GM21381 (cell line): Measurements from ENCODE around the gene BEST1.
"Not testable (repeated sequence)": the region's sequence is repeated elsewhere in the genome, so short reads cannot be mapped to it uniquely, and the experiment has no call there.

ENCODE experiments used
- ATAC-seq: cut with Tn5 transposase; IDR thresholded peaks from one replicate; pipeline ENCODE4 v1.9.1; 2021; ENCODE audit warnings: mild to moderate bottlenecking, moderate library complexity; ENCODE audit not compliant: unreplicated experiment

BEST1 gene

DNA sequence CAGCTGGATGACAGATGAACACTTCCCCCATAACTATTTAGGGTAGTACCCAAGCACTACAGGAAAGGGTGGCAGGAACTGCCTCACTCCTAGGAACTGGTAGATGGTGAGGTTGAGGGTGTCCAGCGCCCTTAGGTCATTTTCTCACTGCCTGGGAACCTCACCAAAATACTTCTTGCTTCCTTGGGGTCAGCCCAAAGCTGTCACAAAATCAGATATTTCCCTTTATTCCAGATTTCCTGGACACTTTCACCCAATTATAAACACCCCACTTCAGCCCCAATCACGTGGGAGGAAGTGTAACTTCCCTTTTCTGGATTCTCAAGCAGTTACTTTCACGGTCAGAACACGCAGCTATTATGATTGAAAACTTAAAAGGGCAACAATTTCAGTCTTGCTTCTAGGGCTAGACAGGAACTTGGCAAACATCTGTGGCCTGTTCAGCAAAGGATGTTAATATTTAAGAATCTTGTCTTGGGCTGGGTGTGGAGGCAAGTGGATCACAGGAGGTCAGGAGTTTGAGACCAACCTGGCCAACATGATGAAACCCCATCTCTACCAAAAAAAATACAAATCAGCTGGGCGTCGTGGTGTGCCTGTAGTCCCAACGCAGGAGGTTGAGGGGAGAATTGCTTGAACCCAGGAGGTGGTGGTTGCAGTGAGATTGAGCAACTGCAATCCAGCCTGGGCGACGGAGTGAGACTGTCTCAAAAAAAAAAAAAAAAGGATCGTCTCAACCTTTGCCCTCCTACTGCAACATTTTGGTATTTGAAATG lies 13.3 kb downstream of the BEST1 start:
- ATAC-seq: no peak

DNA sequence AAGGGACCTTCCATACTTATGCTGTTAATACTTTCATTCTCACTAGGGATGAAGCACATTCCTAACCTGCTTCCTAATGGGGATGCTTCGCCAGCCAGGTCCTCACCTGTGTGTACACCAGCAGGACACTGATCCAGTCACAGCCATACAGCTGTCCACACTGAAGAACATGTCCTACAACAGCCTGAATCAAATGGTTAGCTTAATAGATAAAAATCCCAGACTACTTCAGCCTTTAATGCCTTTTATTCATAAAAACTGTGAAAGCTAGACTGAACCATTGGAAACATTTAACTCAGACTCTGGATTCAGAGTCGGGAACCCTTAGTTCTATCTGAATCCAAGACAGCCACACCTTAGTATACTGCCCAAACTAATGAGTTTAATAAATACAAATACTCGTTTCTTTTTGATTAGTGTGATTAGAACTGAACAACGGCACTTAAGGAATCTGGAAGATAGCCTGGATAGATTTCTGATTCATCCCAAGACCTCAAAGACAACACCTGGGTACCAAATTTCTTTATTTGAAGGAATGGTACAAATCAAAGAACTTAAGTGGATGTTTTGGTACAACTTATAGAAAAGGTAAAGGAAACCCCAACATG lies 14.0 kb downstream of the BEST1 start:
- ATAC-seq: no peak

- not testable (repeated sequence) for ATAC-seq
Observed at GRCh38 chr11:61964666-61965271, 14.6 kb downstream of the BEST1 start.

GRCh38 chr11:61966734-61967115 lies 16.6 kb downstream of the BEST1 start:
- no peak for ATAC-seq

DNA sequence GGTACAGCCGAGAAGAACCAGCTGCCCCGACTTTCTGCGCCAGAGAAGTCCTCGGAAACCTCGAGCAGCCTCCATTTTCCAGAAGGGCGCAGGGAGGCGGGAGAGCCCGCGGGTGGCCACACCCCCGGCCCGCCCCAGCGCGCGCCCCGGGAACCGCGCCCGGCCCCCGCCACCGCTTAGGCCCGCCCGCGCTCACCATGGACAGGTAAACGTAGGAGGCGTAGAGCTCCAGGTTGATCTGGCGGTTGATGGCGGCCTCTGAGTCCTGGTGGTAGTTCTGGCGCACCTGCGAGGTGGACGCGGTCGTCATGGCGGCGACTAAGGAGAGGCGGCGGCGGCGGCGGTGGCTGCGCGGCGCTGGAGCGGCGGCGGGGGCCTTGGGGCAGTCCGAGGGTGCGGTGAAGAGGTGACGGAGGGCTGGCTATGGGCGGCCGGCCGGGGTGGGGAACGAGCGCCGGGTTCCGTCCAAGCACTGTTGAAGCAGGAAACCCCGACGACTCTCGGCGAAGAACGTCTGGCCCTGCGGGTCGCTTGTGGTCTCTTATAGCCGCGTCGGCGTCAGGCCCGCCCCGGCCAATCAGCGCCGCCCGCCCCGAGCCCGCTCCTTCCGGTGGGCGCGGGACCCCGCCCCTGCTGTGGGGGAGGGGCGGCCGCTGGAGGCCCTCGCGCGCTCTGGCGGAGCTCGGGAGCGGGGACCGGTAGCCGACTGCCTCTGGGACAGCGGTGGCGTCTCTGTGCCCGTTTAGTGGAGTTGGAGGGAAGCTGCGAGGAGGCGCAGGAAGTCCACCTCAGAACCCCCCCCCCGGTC lies 17.2 kb downstream of the BEST1 start, which contains the start of gene FTH1:
FTH1 (minus strand) TSS at position 519 of the 808 bp plus-strand sequence; CDS start at position 310, 209 bp downstream.
- ATAC-seq: peak; percentile 51

- ATAC-seq: peak; percentile 19
Observed at GRCh38 chr11:61967924-61968757, 18.0 kb downstream of the BEST1 start.

DNA sequence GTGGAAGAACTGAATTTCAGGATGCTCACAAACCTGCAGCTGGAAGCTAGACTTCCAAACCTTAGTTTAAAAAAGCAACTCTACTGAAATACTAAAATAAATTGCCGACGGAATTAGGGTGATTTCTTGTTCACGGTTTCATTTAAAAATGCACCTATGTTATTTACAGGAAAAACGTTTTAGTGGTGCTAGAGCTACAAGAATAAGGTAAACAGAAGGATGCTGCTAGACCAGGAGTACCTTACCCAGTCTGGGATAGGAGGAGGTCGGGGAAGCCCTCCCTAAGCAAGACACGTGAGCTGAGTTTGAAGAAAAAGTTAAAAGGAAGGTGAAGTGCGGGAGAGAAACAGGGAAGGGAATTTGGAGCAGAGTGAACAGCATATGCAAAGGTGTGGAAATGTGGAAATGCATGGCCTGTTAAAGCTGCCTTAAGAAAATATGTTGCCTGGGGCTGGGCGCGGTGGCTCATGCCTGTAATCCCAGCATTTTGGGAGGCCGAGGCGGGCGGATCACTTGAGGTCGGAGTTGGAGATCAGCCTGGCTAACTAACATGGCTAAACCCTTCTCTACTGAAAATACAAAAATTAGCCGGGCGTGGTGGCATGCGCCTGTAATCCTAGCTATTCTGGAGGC lies 18.7 kb downstream of the BEST1 start:
- ATAC-seq: no peak

DNA sequence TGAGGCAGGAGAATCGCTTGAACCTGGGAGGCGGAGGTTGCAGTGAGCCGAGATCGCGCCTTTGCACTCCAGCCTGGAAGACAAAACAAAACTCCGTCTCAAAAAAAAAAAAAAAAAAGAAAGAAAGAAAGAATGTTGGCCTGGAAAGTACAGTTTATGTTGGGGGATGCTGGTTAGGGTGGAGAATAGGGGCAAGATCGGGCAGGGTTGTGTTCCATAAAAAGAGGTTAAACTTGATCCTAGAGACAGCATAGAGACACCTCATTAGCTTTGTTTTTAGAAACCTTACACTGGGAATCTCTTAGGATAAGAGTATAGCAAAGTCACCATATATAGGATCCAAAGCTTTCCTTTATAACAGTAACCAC lies 19.2 kb downstream of the BEST1 start:
- ATAC-seq: no peak

DNA sequence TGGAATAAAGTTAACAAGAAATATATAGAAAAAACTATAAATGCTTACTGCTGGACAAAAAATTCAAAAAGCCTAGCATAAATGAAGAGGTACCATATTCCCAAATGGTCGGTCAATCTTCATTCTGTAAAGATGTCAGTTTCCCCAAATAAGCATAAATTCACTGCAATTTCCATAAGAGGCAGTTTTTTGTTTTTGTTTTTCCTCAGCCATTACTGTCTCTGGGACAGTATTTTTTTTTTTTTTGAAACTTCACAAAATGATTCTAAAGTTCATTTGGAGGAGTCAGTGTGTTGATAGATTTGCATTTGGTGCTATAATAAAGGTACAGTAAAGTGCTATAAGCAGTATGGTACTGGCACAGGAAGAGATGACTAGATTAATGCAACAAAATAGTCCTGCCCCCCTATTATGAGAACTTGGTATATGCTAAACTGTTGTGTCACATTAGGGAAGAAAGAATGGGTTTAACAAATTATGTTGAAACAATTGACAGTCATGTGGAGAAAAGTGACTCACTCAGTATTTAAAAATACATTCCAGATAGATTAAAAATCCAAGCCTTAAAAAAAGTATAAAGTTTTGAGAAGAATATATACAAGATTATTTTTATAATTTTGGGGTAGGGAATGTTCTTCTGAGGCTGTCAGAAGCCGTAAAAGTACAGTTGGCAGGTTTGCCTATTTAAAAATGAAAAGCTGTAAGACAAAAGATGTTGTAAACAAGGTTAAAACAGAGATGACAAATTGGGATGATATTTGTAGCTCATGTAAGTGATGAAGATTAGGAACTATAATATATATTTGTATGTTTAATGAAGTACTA lies 19.9 kb downstream of the BEST1 start:
- ATAC-seq: no peak

DNA sequence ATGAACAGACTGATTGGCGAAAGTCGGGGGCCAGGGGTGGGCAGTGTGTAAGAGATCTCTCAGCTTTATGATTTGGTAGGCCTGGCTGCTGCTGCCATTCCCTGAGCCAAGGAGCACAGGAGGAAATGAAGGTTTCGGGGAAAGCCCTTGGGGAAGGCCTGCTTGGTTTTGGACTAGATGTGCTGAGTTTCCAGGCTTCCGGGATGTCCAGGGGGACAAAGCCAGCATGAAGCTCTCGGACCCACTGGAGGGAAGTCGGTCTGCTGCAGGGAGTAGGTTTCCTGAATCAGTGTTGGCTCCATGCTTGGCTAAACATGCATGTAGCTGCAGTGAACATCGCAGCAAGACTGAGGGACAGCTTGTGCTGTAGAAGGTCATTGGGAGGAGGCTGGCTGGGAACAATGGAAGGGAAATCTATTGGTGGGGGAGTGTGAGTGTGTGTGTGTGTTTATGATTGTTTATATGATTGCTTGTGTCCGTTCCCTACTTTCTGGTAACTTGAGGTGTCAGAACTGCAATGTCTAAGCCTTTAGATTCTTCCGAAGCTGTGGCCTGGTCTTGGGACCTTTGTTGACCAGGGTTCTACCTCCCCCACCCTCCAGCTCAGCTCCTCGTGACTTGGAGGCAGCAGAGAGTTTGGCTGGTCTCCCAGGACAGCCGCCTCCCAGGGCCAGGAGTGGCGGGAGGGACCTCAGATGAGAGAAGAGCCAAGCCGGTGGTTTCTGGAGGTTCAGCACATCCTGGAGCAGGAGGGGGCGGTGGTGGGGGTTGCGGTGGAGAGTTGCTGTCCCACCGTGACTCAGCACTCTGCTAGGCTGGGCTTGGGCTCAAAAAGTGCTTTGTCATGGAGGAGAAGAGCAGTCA lies 21.3 kb downstream of the BEST1 start:
- no peak for ATAC-seq

DNA sequence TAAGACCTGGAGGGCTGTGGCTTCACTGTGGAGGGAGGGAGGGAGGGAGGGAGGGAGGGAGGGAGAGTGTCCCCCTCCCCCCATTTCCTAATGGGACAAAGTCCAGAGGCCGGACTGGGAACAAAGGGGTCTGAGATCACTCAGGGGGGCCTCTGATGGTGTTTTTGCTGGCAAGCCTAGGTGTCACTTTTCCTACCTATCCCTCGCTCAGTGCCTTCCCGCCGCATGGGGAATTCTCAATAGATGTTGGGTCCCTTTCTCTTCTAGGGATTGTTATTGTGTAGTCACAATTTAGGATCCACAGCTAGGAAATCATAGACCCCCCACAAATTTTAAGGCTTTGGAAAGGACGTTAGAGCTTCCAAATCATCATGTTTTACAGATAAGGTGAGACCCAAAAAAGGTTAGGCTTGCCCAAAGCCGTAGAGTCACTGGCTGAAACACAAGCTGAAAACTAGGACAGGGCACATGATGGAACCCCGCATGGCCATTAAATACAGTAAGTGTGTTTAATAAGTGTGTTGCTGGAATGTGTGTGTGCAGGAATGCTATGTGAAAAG lies 22.0 kb downstream of the BEST1 start:
- no peak for ATAC-seq

- no peak for ATAC-seq
Observed at GRCh38 chr11:61972672-61973475, 22.7 kb downstream of the BEST1 start.

DNA sequence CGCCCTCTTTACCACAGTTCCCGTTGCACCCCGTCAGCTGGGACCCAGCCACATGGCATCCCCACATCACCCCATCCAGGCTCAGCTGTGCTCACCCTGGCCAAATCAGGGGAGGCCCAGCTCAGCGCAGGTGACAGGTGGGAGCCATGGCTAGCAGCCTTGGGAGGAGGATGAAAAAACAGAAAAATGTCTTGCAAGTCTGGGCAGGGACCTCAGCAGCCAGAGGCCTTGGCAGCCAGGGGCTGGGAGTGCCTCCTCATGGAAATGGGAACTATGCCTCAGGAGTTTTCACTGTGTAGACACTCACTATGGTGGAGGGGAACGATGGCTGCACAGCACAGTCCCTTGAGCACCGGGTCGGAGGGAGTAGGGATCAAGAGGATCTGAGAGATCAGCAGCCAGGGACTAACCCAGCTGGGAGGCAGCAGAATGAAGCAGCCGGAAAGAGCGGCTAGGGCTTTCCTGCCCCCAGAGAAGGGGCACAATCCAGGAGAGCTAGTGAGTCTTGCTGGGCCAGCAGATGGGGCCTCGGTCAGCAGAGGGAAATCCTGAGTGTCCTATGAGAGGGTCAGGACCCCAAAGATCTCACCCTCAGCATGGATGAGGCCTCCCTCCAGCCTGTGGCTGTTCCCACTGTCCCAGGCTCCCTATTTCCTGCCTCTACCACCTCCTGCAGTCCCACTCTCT lies 23.5 kb downstream of the BEST1 start:
- no peak for ATAC-seq

- no peak for ATAC-seq
Observed at GRCh38 chr11:61974766-61975631, 24.8 kb downstream of the BEST1 start.

GRCh38 chr11:61975638-61976419 lies 25.7 kb downstream of the BEST1 start:
- no peak for ATAC-seq
